HCT116 (cell line): Measurements from ENCODE around the gene TRPC4. TPM values are rescaled to one million over a fixed set of nuclear protein-coding genes. Genes with fewer than 3 reads are reported as not detected.

Experiments used
- ATAC-seq: fragments of 200-7000 bp; cut with Tn5 transposase; 2 replicates; pipeline ENCODE4 v1.9.1; 2020; ENCODE audit warnings: mild to moderate bottlenecking, moderate library complexity
- BruUV-seq: library from RNA; stranded (reverse); fragments of 400-500 nt; replicated peaks from 2 replicates; lab custom pipeline; 2021; lab: Mats Ljungman, UMichigan
- CTCF ChIA-PET: fragments of 300-600 bp; sonication (Branson Sonifier 250); formaldehyde crosslinking; loops from one replicate; lab custom pipeline; 2021; ENCODE audit warnings: antibody characterized with exemption; lab: Charles Lee
- POLR2A ChIA-PET: fragments of 300-600, 350-600 bp; sonication (Branson Sonifier 250); formaldehyde crosslinking; loops from one replicate; lab custom pipeline; 2021; ENCODE audit warnings: antibody characterized with exemption; lab: Charles Lee
- RAD21 ChIA-PET, 2 experiments: fragments of 300-600 bp; sonication (Branson Sonifier 250); formaldehyde crosslinking; loops; one replicate each; lab custom pipeline; 2023; ENCODE audit warnings: low total read pairs in 2 of 2; ENCODE audit not compliant: uncharacterized antibody in 2 of 2, unreplicated experiment in 2 of 2, low non-redundant PET in 1 of 2; lab: Charles Lee
- DNase-seq: peaks from one replicate; pipeline ENCODE4 v3.0.0-alpha.2; 2010; ENCODE audit warnings: low read depth, low spot score
- H2AFZ ChIP-seq: fragments of 200-600 bp; shearing (Covaris generic), sonication (generic); 2 replicates; pipeline ENCODE4 v1.6.1; 2017; ENCODE audit warnings: low read depth, mixed run types, mixed read lengths, antibody characterized with exemption, low read length; ENCODE audit not compliant: poor library complexity, severe bottlenecking
- H3K27ac ChIP-seq: 2 replicates; pipeline ENCODE4 v1.5.1; 2012; ENCODE audit warnings: low read depth, low read length
- H3K27me3 ChIP-seq: fragments of 200-600 bp; sonication (generic); 2 replicates; pipeline ENCODE4 v1.6.1; 2016; ENCODE audit warnings: mixed run types, low read length, mixed read lengths; ENCODE audit not compliant: insufficient read depth
- H3K36me3 ChIP-seq, 2 experiments: fragments of 200-500 bp in 1 of 2; fragments of 200-600 bp in 1 of 2; sonication (Bioruptor generic) in 1 of 2; sonication (generic) in 1 of 2; 2 replicates each; pipeline versions ENCODE4 v1.5.1 to v1.6.1; 2014 to 2016; ENCODE audit warnings: low read length in 2 of 2, inconsistent platforms in 1 of 2, mixed read lengths in 1 of 2, mixed run types in 1 of 2; ENCODE audit not compliant: insufficient read depth in 2 of 2, control insufficient read depth in 1 of 2
- H3K4me1 ChIP-seq, 2 experiments: fragments of 200-600 bp in 1 of 2; sonication (generic) in 1 of 2; 2 replicates each; pipeline versions ENCODE4 v1.5.1 to v1.6.1; 2012 to 2017; ENCODE audit warnings: low read length in 2 of 2, inconsistent platforms in 1 of 2, mild to moderate bottlenecking in 1 of 2, mixed read lengths in 1 of 2, mixed run types in 1 of 2, moderate library complexity in 1 of 2; ENCODE audit not compliant: insufficient read depth in 2 of 2, control insufficient read depth in 1 of 2
- H3K4me2 ChIP-seq: fragments of 200-600 bp; sonication (generic); 2 replicates; pipeline ENCODE4 v1.6.1; 2017; ENCODE audit warnings: mixed run types, low read length, mixed read lengths
- H3K4me3 ChIP-seq, 2 experiments: fragments of 200-600 bp in 1 of 2; sonication (generic) in 1 of 2; replicated peaks in 1 of 2; 2 replicates each; pipeline ENCODE4 v1.5.1; 2011 to 2016; ENCODE audit warnings: low read length in 2 of 2, control low read depth in 1 of 2, low read depth in 1 of 2, mild to moderate bottlenecking in 1 of 2, mixed read lengths in 1 of 2, mixed run types in 1 of 2
- H3K79me2 ChIP-seq: fragments of 200-600 bp; sonication (generic); 2 replicates; pipeline ENCODE4 v1.6.1; 2017; ENCODE audit warnings: mild to moderate bottlenecking, mixed run types, low read length, moderate library complexity, mixed read lengths; ENCODE audit not compliant: insufficient read depth
- H3K9ac ChIP-seq: fragments of 200-600 bp; sonication (generic); 2 replicates; pipeline ENCODE4 v1.6.1; 2016; ENCODE audit warnings: low read length, mixed read lengths
- H3K9me2 ChIP-seq: fragments of 200-600 bp; sonication (generic), shearing (Covaris generic); 2 replicates; pipeline ENCODE4 v1.6.1; 2017; ENCODE audit warnings: mixed run types, mild to moderate bottlenecking, moderate library complexity; ENCODE audit not compliant: insufficient read depth
- H3K9me3 ChIP-seq, 2 experiments: fragments of 200-500 bp in 1 of 2; fragments of 200-600 bp in 1 of 2; sonication (Bioruptor generic) in 1 of 2; sonication (generic) in 1 of 2; 2 replicates each; pipeline ENCODE4 v1.6.1; 2014 to 2017; ENCODE audit warnings: low read length in 2 of 2, mixed read lengths in 2 of 2, inconsistent platforms in 1 of 2, low read depth in 1 of 2, mild to moderate bottlenecking in 1 of 2, mixed run types in 1 of 2, moderate library complexity in 1 of 2; ENCODE audit not compliant: control insufficient read depth in 1 of 2, insufficient read depth in 1 of 2
- H4K20me1 ChIP-seq: fragments of 200-600 bp; sonication (generic), shearing (Covaris generic); 2 replicates; pipeline ENCODE4 v1.6.1; 2017; ENCODE audit warnings: mixed run types, mild to moderate bottlenecking, moderate library complexity; ENCODE audit not compliant: insufficient read depth
- CEBPB ChIP-seq: IDR thresholded peaks from 2 replicates; pipeline ENCODE4 v1.6.1; 2012; ENCODE audit warnings: low read depth
- ELF1 ChIP-seq: IDR thresholded peaks from 2 replicates; pipeline ENCODE4 v1.6.1; 2012; ENCODE audit warnings: low read depth, borderline replicate concordance
- POLR2A ChIP-seq: IDR thresholded peaks from 2 replicates; pipeline ENCODE4 v1.7.0; 2011; ENCODE audit warnings: borderline replicate concordance; ENCODE audit not compliant: insufficient read depth, insufficient read length; ENCODE audit errors: extremely low read depth
- SRF ChIP-seq: IDR thresholded peaks from 2 replicates; pipeline ENCODE4 v1.6.1; 2012; ENCODE audit warnings: low read depth
- TCF7L2 ChIP-seq: IDR thresholded peaks from 2 replicates; pipeline ENCODE4 v1.7.0; 2011; ENCODE audit warnings: borderline replicate concordance, inconsistent platforms; ENCODE audit not compliant: insufficient read depth, insufficient read length; ENCODE audit errors: extremely low read depth
- YY1 ChIP-seq: IDR thresholded peaks from 2 replicates; pipeline ENCODE4 v1.6.1; 2011; ENCODE audit warnings: low read length, low read depth, moderate library complexity, mild to moderate bottlenecking; ENCODE audit not compliant: insufficient replicate concordance; ENCODE audit errors: extremely low read depth
- intact Hi-C: fragments of 100-400 bp; cut with micrococcal nuclease; formaldehyde crosslinking; loops from 2 replicates; pipeline ENCODE4 v1.10.0; 2022
- total RNA-seq: library from RNA; stranded (reverse); gene quantifications from one replicate; pipeline ENCODE4 v1.2.1, GENCODE V29; 2021; ENCODE audit not compliant: unreplicated experiment
- TF ChIP-seq, protein P1 (sequence below): IDR thresholded peaks from 2 replicates; pipeline ENCODE4 v1.6.1; 2012
- TF ChIP-seq, protein P2 (sequence below): IDR thresholded peaks from 2 replicates; pipeline ENCODE4 v1.6.1; 2012; ENCODE audit warnings: low read depth
- TF ChIP-seq, protein P3 (sequence below): IDR thresholded peaks from 2 replicates; pipeline ENCODE4 v1.6.1; 2012

TRPC4 gene
- total RNA-seq, 1 experiment from 2014 or later: not detected

DNA sequence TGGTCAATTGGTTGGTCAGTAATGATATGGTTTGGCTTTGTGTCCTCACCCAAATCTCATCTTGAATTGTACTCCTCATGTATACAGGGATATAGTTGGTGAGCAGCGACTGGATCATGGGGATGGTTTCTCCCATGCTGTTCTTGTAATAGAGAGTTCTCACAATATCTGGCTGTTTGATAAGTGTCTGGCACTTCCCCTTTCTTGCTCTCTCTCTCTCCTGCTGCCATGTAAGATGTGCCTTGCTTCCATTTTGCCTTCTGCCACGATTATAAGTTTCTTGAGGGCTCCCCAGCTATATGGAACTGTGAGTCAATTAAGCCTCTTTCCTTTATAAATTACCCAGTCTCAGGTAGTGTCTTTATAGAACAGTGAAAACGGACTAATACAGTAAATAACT lies 120.7 kb downstream of the TRPC4 start:
- H3K79me2 ChIP-seq: no peaks in the 10 kb centered on the region
- intact Hi-C loops: no loop called here

More for the DNA sequence above, 120.7 kb downstream of the TRPC4 start:
- ChIA-PET CTCF (no interaction called here), POLR2A (no interaction called here), RAD21 (no interaction called here)
- Histone ChIP-seq H3K27ac (no peak overlapping the region), H3K27me3 (no peaks in the 10 kb centered on the region), H3K4me1 (no peaks in the 10 kb centered on the region), H3K4me3 (no peak overlapping the region), H4K20me1 (no peaks in the 10 kb centered on the region), H3K9me3 (peaks cover 11% of the 10 kb centered on the region in 2 experiments; a peak in 2 of 4 replicates), H3K36me3 (no peaks in the 10 kb centered on the region), H3K9ac (no peak overlapping the region), H2AFZ (no peak overlapping the region), H3K4me2 (no peak overlapping the region), H3K9me2 (no peaks in the 10 kb centered on the region)
- DNase-seq (no peak), ATAC-seq (no peak)
- TF ChIP-seq TCF7L2 (no peak), CEBPB (no peak), SRF (no peak), YY1 (no peak), ELF1 (no peak), POLR2A (no peak)
- TF ChIP-seq, protein P1, sequence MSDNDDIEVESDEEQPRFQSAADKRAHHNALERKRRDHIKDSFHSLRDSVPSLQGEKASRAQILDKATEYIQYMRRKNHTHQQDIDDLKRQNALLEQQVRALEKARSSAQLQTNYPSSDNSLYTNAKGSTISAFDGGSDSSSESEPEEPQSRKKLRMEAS: no peak
- TF ChIP-seq, protein P2, sequence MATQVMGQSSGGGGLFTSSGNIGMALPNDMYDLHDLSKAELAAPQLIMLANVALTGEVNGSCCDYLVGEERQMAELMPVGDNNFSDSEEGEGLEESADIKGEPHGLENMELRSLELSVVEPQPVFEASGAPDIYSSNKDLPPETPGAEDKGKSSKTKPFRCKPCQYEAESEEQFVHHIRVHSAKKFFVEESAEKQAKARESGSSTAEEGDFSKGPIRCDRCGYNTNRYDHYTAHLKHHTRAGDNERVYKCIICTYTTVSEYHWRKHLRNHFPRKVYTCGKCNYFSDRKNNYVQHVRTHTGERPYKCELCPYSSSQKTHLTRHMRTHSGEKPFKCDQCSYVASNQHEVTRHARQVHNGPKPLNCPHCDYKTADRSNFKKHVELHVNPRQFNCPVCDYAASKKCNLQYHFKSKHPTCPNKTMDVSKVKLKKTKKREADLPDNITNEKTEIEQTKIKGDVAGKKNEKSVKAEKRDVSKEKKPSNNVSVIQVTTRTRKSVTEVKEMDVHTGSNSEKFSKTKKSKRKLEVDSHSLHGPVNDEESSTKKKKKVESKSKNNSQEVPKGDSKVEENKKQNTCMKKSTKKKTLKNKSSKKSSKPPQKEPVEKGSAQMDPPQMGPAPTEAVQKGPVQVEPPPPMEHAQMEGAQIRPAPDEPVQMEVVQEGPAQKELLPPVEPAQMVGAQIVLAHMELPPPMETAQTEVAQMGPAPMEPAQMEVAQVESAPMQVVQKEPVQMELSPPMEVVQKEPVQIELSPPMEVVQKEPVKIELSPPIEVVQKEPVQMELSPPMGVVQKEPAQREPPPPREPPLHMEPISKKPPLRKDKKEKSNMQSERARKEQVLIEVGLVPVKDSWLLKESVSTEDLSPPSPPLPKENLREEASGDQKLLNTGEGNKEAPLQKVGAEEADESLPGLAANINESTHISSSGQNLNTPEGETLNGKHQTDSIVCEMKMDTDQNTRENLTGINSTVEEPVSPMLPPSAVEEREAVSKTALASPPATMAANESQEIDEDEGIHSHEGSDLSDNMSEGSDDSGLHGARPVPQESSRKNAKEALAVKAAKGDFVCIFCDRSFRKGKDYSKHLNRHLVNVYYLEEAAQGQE: no peak
- TF ChIP-seq, protein P3, sequence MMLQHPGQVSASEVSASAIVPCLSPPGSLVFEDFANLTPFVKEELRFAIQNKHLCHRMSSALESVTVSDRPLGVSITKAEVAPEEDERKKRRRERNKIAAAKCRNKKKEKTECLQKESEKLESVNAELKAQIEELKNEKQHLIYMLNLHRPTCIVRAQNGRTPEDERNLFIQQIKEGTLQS: no peak
- no TSS peak for BruUV-seq
